GM21528 (cell line): ENCODE measurements around the gene DHDH.

Experiments
- ATAC-seq: cut with Tn5 transposase; IDR thresholded peaks from one replicate; pipeline ENCODE4 v1.9.1; 2021; ENCODE audit warnings: mild to moderate bottlenecking, moderate library complexity; ENCODE audit not compliant: unreplicated experiment, low FRiP score

Gene DHDH

GRCh38 chr19:48946463-48947257 is 13.2 kb downstream of the DHDH start:
- ATAC-seq, result no peak

DNA sequence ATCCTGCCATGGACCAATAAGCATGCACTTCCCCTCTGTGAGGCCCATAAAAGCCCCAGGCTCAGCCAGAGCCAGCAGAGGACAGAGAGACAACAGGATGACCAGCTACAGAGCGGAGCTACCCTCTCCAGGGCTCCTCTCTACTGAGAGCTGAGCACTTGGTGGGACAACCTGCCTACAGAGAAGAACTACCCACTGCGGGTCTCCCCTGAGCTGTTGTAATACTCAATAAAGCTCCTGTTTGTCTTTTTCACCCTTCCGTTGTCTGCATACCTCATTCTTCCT is 13.7 kb downstream of the DHDH start:
- no peak for ATAC-seq

DNA sequence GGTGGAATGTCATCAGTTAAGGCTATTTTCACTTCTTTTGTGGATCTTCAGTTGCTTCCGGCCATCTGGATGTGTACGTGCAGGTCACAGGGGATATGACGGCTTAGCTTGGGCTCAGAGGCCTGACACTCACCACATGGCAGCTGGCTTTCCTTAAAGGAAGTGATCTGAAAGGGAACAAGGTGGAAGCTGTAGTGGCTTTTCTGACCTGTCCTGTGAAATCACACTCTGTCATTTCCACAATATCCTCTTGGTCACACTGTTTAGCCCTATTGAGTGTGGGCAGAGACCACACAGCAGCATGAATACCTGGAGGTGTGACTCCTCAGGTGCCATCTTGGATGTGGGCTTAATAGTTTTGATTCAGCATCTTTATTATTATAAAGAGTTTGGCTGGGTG is 16.7 kb downstream of the DHDH start:
- no peak for ATAC-seq

- no peak for ATAC-seq
These were observed 17.5 kb downstream of the DHDH start for GRCh38 chr19:48950830-48951519.

GRCh38 chr19:48953141-48953540 is 19.6 kb downstream of the DHDH start:
- no peak for ATAC-seq

DNA sequence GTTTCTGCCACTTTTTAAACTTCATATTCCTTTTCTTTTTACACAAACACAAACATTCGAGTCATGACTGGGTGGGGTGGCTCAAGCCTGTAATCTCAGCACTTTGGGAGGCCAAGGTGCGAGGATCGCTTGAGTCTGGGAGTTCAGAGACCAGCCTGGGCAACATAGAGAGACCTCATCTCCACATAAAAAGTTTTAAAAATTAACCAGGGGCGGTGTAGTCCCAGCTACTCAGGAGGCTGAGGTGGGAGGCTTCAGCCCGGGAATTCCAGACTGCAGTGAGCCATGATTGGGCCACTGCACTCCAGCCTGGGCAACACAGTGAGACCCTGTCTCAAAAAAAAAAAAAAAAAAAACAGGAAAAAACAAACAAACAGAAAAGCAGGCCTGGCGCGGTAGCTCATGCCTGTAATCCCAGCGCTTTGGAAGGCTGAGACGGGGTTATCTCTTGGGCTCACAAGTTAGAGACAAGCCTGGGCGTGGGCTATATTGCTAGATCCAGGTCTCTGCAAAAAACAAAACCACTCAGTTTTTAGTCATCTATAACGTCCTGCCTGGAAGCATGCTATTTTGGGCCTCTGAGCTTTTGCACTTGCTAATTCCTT is 20.6 kb downstream of the DHDH start:
- ATAC-seq, result no peak

- peak; percentile 76 for ATAC-seq
These were observed 21.3 kb downstream of the DHDH start, which contains the start of gene BAX for GRCh38 chr19:48954595-48955307. TSS of gene BAX (plus strand) at chr19:48954875. CDS start at chr19:48954929, 54 bp downstream.

DNA sequence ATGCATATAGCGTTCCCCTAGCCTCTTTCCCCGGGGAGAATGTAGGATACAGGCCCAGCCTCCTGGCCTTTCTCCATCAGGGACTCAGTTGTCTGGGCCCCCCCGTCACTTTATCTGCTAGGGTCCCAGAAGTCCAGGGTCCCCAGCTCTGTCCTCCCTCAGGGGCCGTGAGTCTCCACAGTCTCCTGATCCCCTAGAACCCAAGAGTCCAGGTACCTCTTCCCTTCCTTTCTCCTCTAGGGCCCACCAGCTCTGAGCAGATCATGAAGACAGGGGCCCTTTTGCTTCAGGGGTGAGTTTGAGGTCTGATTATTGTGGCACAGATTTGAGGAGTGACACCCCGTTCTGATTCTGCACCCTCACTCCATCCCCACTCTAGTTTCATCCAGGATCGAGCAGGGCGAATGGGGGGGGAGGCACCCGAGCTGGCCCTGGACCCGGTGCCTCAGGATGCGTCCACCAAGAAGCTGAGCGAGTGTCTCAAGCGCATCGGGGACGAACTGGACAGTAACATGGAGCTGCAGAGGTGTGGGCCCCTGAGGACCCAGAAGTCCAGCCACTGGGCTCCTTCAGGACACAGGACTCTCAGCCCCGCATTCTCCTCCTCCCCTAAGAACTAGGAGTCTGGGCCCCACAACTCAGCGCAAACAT is 21.9 kb downstream of the DHDH start:
- peak; percentile 13 for ATAC-seq

- ATAC-seq, result no peak
These were observed 24.5 kb downstream of the DHDH start for GRCh38 chr19:48958006-48958405.

DNA sequence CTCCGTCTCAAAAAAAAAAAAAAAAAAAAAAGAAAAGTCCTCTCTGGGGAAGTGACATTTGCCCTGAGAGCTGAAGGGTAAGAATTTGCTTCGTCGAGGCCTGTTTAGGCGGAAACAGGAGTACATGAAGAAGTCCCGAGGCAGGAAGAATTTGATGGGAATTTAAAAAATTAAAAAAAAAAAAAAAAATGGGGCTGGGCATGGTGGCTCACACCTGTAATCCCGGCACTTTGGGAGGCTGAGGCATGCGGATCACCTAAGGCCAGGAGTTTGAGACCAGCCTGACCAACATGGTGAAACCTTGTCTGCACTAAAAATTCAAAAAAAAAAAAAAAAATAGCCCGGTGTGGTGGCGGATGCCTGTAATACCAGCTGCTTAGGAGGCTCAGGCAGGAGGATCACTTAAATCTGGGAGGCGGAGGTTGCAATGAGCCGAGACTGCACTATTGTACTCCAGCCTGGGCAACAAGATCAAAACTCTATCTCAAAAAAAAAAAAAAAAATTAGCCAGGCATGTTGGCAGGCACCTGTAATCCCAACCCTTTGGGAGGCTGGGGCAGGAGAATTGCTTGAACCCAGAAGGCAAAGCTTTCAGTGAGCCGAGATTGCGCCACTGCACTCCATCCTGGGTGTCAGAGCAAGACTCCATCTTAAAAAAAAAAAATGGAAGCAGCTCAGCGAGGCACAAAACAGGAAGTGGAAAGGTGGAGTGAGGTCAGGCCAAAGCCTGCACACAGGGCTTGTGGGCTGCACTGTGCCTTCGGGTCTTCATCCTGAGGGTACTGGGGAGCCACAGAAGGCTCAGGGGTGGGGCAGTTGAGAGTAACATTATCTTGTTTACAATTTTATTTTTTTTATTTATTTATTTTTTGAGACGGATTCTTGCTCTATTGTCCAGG is 26.1 kb downstream of the DHDH start:
- no peak for ATAC-seq

- no peak for ATAC-seq
These were observed 27.7 kb downstream of the DHDH start for GRCh38 chr19:48961051-48961649.

- ATAC-seq, result no peak
These were observed 28.2 kb downstream of the DHDH start for GRCh38 chr19:48961673-48962028.

DNA sequence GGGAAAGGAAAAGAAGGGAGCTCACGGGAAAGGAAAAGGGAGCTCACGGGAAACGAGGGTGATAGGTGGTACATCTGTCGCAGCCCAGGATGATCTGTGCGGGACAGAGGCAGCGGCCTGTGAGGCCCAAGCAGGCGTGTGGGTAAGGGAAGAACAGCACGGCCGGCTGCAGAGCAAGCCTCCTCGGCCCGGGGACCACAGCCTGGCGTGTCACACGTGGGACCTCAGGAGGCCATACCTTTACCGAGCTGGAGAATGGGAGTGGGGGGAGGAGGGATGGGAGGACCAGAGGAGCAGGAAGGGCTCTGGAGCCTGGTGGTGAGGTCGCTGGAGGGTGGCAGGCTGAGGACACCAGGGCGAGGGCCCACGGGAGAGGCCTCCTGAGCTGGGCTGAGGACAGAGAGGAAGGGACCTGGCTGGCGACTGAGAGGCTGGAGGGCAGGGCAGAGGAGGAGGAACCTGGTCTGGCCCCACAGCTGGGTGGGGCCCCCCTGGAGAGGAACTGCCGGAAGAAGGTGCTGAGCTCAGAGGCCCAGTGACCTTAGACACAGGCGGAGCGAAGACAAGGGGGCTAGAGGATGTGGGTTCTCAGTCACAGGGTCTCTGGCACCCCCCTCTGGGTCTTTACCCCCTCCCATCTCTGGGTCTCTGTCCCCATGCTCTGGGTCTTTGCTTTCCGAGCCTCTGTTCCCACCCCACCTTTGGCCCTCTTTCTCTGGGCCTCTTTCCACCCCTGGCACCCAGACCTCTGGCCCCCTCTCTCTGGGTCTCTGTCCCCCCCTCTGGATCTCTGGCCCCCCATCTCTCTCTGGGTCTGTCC is 28.7 kb downstream of the DHDH start:
- ATAC-seq, result no peak

DNA sequence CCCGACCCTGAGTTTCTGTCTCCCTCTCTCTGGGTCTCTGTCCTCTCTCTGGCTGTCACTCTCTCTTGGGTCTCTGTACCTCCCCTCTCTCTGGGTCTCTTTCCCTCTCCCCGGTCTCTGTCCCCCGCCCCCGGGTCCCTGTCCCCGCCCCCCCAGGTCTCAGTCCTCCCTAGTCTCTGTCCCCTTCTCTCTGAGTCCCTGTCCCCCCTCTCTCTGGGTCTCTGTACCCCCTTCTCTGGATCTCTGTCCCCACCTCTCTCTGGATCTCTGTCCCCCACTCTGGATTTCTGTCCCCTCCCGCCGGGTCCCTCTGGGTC is 29.3 kb downstream of the DHDH start:
- no peak for ATAC-seq

DNA sequence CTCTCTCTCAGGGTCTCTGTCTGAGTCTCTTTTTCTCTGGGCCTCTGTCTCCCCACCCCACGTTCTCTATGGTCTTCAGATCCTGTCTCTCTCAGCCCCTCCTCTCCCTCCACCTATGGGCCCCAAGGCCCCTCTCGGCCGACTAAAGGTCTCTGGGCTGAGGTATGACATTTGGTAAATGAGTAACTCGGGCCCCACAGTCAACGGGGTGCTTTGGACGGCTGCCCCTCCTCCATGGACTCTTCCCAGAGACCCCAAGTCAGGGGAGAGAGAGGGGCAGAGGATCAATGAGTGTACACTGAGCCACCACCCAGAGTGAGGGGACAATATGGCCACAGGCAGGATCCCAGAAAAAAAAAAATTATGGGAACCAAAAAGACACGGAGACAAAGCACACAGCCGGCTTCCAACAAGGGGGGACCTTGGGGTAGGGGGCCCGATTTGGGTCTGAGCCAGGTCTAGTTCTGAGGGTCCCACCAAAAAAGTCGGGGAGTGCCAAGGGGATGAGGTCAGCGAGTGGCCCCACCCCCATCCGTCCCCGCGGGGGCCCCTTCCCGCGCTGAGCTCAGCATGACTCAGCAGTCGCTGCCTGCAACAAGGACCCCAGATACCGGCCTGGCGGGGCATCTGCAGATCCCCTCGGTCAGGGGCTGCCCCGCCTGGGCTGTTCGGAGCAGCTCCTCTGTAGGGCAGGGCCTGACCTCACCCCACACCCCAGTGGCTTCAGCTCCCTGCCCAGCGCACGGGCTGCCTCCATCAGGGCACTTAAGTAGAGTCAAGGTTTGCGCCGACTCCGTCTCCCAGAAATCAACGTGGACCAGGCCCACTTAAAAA is 30.1 kb downstream of the DHDH start:
- ATAC-seq, result no peak

- ATAC-seq, result no peak
These were observed 30.9 kb downstream of the DHDH start for GRCh38 chr19:48964205-48965039.
